ENCODE measurements around the gene NEMP1.

NEMP1 gene

GRCh38 chr12:57051011-57051410 is 27.6 kb downstream of the NEMP1 start:
- no peak for DNase-seq

GRCh38 chr12:57049890-57050289 is 28.7 kb downstream of the NEMP1 start, which contains the start of gene MYO1A:
TSS of gene MYO1A (minus strand) at chr12:57050129. CDS start at chr12:57048323, 1,806 bp downstream.
- no peak for DNase-seq

GRCh38 chr12:57049119-57049446 is 29.5 kb downstream of the NEMP1 start:
- no peak for DNase-seq

- peak; percentile 36 for DNase-seq
Measured at GRCh38 chr12:57048423-57049118, 30.0 kb downstream of the NEMP1 start.

- no peak for DNase-seq
Measured at GRCh38 chr12:57047981-57048380, 30.6 kb downstream of the NEMP1 start.

- DNase-seq: peak; percentile 78
Measured at GRCh38 chr12:57046947-57047890, 31.4 kb downstream of the NEMP1 start.

GRCh38 chr12:57046086-57046791 is 32.4 kb downstream of the NEMP1 start:
- DNase-seq: peak; percentile 45

GRCh38 chr12:57044889-57045288 is 33.7 kb downstream of the NEMP1 start:
- DNase-seq: no peak

GRCh38 chr12:57044468-57044867 is 34.1 kb downstream of the NEMP1 start:
- no peak for DNase-seq

GRCh38 chr12:57042695-57043094 is 35.9 kb downstream of the NEMP1 start:
- DNase-seq: no peak

GRCh38 chr12:57040750-57041149 is 37.8 kb downstream of the NEMP1 start:
- peak; percentile 15 for DNase-seq

- DNase-seq: no peak
Measured at GRCh38 chr12:57040211-57040610, 38.4 kb downstream of the NEMP1 start.

GRCh38 chr12:57039016-57039798 is 39.4 kb downstream of the NEMP1 start:
- no peak for DNase-seq

GRCh38 chr12:57037264-57037663 is 41.3 kb downstream of the NEMP1 start:
- DNase-seq: no peak

- DNase-seq: no peak
Measured at GRCh38 chr12:57033431-57033830, 45.2 kb downstream of the NEMP1 start.

GRCh38 chr12:57031789-57032188 is 46.8 kb downstream of the NEMP1 start:
- DNase-seq: no peak

GRCh38 chr12:57031138-57031725 is 47.4 kb downstream of the NEMP1 start:
- peak; percentile 41 for DNase-seq

- DNase-seq: no peak
Measured at GRCh38 chr12:57029457-57029856, 49.1 kb downstream of the NEMP1 start.

- DNase-seq: no peak
Measured at GRCh38 chr12:57027805-57028153, 50.8 kb downstream of the NEMP1 start.

- no peak for DNase-seq
Measured at GRCh38 chr12:57027011-57027804, 51.4 kb downstream of the NEMP1 start.

- DNase-seq: no peak
Measured at GRCh38 chr12:57025196-57025595, 53.4 kb downstream of the NEMP1 start.

Measured in suppressor macrophage treated with lipopolysaccharide for 4 hours (primary cell).